Measurements from ENCODE around the gene CARHSP1. TPM values are rescaled to one million over a fixed set of nuclear protein-coding genes. Genes with fewer than 3 reads are reported as not detected.

CARHSP1 gene
- total and polyA plus RNA-seq, 2 of the 4 experiments (the other 2 are of a cell fraction): 121 to 138 TPM

GRCh38 chr16:8865145-8865882 lies 3.5 kb downstream of the CARHSP1 start:
- no peak for ATAC-seq (ENCODE audit: low read depth)
- Histone ChIP-seq H3K9ac (ENCODE audit: low read depth, low read length) (no peak overlapping the region), H2BK120ac (ENCODE audit: low read depth, low read length) (no peak overlapping the region), H3K4me2 (ENCODE audit: low read depth, low read length) (no peak overlapping the region), H3K36me3 (ENCODE audit: control insufficient read depth, insufficient read depth, low read length) (peaks cover 4% of the 10 kb centered on the region), H2BK15ac (ENCODE audit: low read depth, low read length) (no peak overlapping the region), H3K27ac (ENCODE audit: insufficient read depth, low read length) (no peak overlapping the region), H2AFZ (replicated peaks; ENCODE audit: low read length, poor library complexity) (no peak overlapping the region), H2AK5ac (ENCODE audit: low read depth, low read length) (no peak overlapping the region; the same call in 1 of the 2 replicates), H3K9me3 (ENCODE audit: control insufficient read depth, insufficient read depth, low read length) (no peaks in the 10 kb centered on the region), H3K27me3 (ENCODE audit: control insufficient read depth, insufficient read depth, low read length) (no peaks in the 10 kb centered on the region), H3K23ac (ENCODE audit: low read depth, low read length) (no peak overlapping the region; the same call in 1 of the 2 replicates), H3K56ac (ENCODE audit: extremely low read depth, insufficient read depth, low read length) (no peak overlapping the region), H3K4me1 (ENCODE audit: control insufficient read depth, insufficient read depth, low read length) (peaks cover 28% of the 10 kb centered on the region), H2AK9ac (replicated peaks; ENCODE audit: low read depth, low read length, poor library complexity) (no peak overlapping the region), H3K4me3 (ENCODE audit: insufficient read depth, low read depth, low read length) (no peak overlapping the region), H3K4ac (ENCODE audit: low read depth, low read length) (peak overlapping the region; percentile 8; the same call in 1 of the 2 replicates), H4K5ac (ENCODE audit: low read depth, low read length) (no peak overlapping the region), H3K14ac (replicated peaks; ENCODE audit: low read depth, low read length) (no peak overlapping the region), H2BK20ac (ENCODE audit: low read depth, low read length) (no peak overlapping the region), H4K20me1 (ENCODE audit: insufficient read depth, low read length) (peaks cover 70% of the 10 kb centered on the region), H3K79me1 (ENCODE audit: low read depth in 1 of 2, low read length in 2 of 2) (peaks cover 8 to 83% of the 10 kb centered on the region in 2 experiments), H4K8ac (ENCODE audit: low read depth in 2 of 2, low read length in 2 of 2) (no peak overlapping the region), H4K91ac (ENCODE audit: insufficient read depth, low read depth, low read length) (no peak overlapping the region), H2BK5ac (ENCODE audit: low read depth, low read length, poor library complexity, severe bottlenecking) (no peak overlapping the region), H3K9me1 (ENCODE audit: insufficient read depth, low read length) (peaks cover 17% of the 10 kb centered on the region), H3K18ac (ENCODE audit: low read depth, low read length) (no peak overlapping the region)
- whole genome bisulfite sequencing, 2 experiments (ENCODE audit: extremely low coverage in 2 of 2, insufficient read length in 1 of 2): 100% methylated on average over 3 of the region's 14 CpGs; no CpG with 5 or more reads in 1 of the 2 experiments
- dilution Hi-C loops (cut with HindIII; ENCODE audit: low sequenced_read_pairs, unreplicated experiment) (no loop called here), in situ Hi-C loops (cut with MboI; ENCODE audit: low sequenced_read_pairs) (no loop called here), intact Hi-C loops (cut with micrococcal nuclease) (loop anchor here (5.0 kb wide), 1 partner anchor 68 kb away; the partner anchor contains the start of genes PMM2 and TMEM186)
- ChIA-PET POLR2A (ENCODE audit: unreplicated experiment) (no interaction called here), CTCF (interaction anchor here (1.2 kb wide), 1 partner anchor 8 kb away, joined by 3 read pairs; no protein-coding TSS in a partner anchor)
- no TSS peak for BruUV-seq (replicated peaks)
- no peak for DNase-seq
- no peak for TF ChIP-seq NFE2L2 (IDR thresholded peaks at IDR 0.05; ENCODE audit: low read depth, low read length)
- 0 out of 2 replicates have a peak, but pooled peaks have one; percentile 6 for TF ChIP-seq POLR2A (IDR thresholded peaks at IDR 0.05; ENCODE audit: low read depth, low read length)
